ENCODE results near the gene PRH1.

The PRH1 gene

DNA sequence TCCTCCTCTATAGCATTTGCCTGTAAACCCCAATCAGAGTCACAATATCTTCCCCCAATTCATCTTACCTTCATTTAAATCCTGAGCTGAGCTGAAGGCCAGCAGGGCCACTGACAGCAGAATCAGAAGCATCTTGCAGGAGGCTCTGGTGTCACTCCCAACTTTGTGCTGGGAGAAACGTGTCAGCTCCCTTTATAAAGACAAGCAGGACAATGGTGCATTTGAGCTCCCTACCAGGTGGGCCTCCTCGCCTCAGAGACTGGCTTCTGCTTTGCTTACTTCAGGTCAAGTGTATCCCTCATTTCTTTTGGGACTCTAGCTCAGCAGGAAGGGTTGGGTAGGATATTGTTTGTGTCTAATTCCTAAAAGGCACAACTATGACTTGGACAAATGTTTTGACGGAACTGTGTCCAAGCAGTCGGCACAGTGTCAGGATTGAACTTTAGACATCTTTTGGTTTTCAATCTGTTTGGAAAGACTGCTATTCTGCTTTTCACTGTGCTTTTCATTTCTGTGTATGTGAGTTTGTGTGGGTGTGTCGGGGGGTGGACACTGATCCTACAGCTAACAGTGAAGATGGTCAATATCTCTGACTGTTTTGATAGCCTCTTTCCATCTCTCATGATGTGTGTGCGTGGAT, at the start of gene PRH1:
Gene PRH1, minus strand, starts transcription at position 170 of the 640 bp plus-strand sequence. Its CDS starts 38 bp downstream, at position 132.
- no peak for DNase-seq (ENCODE audit: low read depth)

DNA sequence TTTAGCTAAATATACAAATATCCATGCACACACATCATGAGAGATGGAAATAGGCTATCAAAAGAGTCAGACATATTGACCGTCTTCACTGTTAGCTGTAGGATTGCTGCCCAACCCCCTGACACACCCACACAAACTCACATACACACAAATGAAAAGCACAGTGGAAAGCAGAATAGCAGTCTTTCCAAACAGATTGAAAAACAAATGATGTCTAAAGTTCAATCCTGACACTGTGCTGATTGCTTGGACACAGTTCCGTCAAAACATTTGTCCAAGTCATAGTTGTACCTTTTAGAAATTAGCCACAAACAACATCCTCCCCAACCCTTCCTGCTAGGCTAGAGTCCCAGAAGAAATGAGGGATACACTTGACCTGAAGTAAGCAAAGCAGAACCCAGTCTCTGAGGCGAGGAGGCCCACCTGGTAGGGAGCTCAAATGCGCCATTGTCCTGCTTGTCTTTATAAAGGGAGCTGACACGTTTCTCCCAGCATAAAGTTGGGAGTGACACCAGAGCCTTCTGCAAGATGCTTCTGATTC, 44.8 kb upstream of the PRH1 start, which contains the start of gene PRH2:
Gene PRH2, plus strand, starts transcription at position 491 of the 541 bp plus-strand sequence. Its CDS starts 38 bp downstream, at position 529.
- DNase-seq (ENCODE audit: low read depth), result no peak

DNA sequence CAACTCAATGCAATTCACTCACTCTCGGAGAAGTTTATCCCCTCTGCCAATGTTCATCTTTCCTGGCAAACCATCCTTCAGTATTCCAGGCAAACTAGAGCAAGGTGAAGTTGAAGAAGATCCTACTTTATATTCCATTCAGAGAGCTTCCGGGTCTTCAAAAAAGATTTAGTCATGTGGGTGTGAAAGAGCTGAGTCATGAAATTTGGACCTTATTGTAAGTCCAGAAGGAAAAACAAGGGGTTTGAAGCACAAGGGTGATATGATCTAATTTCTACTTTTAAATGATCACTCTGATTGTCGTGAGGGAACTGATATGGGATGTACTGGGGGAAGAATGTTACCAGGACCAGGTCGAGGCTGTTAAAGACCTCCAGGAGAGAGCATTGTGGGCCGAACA, 42.2 kb upstream of the PRH1 start:
- no peak for DNase-seq (ENCODE audit: low read depth)

- no peak for DNase-seq (ENCODE audit: low read depth)
Measured at GRCh38 chr12:10919809-10920208, 35.8 kb upstream of the PRH1 start.

GRCh38 chr12:10910380-10910779, 26.3 kb upstream of the PRH1 start:
- no peak for DNase-seq (ENCODE audit: low read depth)

- DNase-seq (ENCODE audit: low read depth), result no peak
Measured at GRCh38 chr12:10909462-10909861, 25.4 kb upstream of the PRH1 start, which contains the start of gene TAS2R13. Gene TAS2R13 (minus strand): TSS chr12:10909562. CDS start chr12:10909298, 264 bp downstream.

DNA sequence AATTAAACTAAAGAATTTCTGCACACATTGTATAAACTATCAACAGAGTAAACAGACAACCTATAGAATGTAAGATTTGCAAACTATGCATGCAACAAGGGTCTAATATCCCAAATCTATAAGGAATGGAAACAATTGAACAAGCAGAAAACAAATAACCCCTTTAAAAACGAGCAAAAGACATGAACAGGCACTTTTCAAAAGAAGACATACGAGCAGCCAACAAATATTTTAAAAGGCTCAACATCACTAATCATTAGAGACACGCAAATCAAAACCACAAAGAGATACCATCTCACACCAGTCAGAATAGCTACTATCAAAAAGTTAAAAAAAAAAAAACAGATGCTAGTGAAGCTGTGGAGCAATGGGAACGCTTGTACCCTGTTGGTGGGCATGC, 20.6 kb upstream of the PRH1 start:
- no peak for DNase-seq (ENCODE audit: low read depth)

GRCh38 chr12:10901427-10901826, 17.4 kb upstream of the PRH1 start:
- DNase-seq (ENCODE audit: low read depth), result no peak

DNA sequence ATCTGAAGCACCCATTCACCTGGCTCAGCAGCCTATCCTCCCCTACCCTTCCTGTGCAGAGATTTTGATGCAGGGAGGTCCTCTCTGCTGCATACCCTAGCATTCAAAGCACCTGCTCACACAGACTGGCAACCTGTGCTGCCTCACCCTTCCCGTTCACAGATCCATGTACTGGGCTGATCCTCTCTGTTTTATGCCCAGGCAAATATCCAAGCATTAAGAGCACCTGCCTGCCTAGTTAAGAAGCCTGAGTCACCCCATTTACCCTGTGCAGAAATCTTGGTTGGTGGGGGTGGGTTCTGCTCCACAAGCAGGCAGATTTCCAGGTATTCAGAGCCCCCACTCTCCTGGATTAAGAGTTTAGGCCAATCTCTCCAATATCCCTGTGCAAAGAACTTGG, 16.9 kb upstream of the PRH1 start:
- no peak for DNase-seq (ENCODE audit: low read depth)

GRCh38 chr12:10900530-10900929, 16.5 kb upstream of the PRH1 start:
- DNase-seq (ENCODE audit: low read depth), result no peak

- no peak for DNase-seq (ENCODE audit: low read depth)
Measured at GRCh38 chr12:10896854-10897253, 12.8 kb upstream of the PRH1 start.

DNA sequence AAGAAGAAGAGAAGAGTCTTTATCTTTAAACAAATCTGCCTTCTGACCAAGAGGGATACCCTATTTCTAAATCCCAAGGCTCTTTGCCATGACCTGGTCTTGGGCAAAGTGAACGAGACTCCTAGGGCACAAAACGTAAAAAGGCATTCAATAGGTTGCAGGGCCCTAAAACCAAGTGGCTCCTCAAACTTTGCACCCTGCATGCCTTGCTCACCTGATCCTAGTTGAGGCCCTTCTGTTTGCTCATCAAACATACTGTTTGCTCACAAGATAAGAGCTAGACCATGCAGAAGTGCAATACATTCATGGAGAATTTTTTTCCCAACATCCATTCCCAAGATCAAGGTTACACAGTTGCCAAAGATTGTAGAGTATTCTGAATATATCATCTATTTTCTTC, 7.9 kb upstream of the PRH1 start:
- no peak for DNase-seq (ENCODE audit: low read depth)

- no peak for DNase-seq (ENCODE audit: low read depth)
Measured at GRCh38 chr12:10889226-10889625, 5.2 kb upstream of the PRH1 start.

DNA sequence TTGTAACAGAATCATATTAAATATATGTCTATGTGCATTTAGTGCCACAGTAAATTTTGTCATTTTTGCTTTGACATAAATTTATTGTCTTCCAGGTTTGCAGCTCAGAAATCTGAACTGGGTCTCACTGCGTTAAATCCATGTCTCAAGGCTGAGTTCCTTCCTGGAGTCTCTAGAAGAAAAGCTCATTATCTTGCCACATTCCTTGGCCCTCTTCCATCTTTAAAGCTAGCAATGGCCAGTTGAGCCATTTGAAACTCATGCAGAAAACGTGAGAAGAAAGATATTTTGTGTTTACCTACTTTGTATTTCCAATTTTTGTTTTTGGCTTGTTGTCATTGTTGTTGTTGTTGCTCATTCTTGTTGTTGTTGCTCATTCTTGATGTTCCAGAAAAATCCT, 10.7 kb downstream of the PRH1 start:
- DNase-seq (ENCODE audit: low read depth), result no peak

GRCh38 chr12:10867381-10867780, 16.7 kb downstream of the PRH1 start:
- no peak for DNase-seq (ENCODE audit: low read depth)

- DNase-seq (ENCODE audit: low read depth), result no peak
Measured at GRCh38 chr12:10863512-10864218, 20.4 kb downstream of the PRH1 start.

DNA sequence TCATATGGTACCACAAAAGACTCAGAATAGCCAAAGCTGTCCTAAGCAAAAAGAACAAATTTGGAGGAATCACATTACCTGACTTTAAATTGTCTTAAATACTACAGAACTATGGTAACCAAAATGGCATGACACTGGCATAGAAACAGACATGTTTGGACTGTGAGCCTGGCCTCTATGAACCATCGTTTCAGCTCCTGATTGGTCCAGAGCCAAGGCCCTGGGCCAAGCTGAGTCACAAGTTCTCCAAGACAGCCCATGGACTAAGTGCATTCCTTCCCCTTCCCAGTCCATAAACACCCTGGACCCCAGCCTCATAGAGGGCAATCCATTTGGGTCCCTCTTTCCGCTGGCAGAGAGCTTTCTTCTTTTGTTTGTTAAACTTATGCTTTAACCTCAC, 22.7 kb downstream of the PRH1 start:
- no peak for DNase-seq (ENCODE audit: low read depth)

GRCh38 chr12:10855807-10856206, 28.2 kb downstream of the PRH1 start:
- no peak for DNase-seq (ENCODE audit: low read depth)

GRCh38 chr12:10853776-10854175, 30.3 kb downstream of the PRH1 start:
- DNase-seq (ENCODE audit: low read depth), result no peak

DNA sequence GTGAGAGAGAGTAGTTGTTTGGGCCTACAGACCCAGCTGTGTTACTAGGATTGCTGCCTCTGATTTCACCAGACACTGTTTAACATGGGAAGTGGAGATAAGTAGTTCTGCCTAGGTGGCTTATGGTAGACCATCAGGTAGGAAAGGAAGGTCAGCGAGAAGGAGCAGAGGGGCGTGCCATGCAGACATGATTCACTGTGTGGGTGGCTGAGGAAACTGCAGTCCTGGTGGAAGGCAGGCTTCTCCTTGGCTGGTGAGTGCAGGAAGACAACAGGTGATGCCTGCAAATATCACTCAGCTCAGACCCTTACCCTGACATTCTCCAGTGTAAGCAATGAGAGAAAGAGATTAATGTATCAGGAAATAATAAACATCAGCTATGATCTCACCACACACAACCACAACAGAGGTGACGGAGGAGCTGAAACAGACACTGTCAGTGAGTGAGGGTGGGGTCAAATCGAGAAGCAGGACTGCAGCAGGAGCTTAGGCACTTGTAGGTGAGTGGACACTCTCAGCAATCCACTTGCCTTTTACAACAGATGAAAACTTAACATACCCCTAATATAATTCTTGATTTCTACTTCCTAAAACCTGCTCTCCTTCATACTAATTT, 32.7 kb downstream of the PRH1 start:
- DNase-seq (ENCODE audit: low read depth), result no peak

- no peak for DNase-seq (ENCODE audit: low read depth)
Measured at GRCh38 chr12:10849425-10849878, 34.6 kb downstream of the PRH1 start, which contains the start of gene PRR4. Gene PRR4 (minus strand): TSS chr12:10849475. CDS start chr12:10849437, 38 bp downstream.

- DNase-seq (ENCODE audit: low read depth), result no peak
Measured at GRCh38 chr12:10847744-10848143, 36.3 kb downstream of the PRH1 start.

GRCh38 chr12:10842862-10843261, 41.2 kb downstream of the PRH1 start:
- DNase-seq (ENCODE audit: low read depth), result no peak

All from T-helper 22 cell (primary cell).